ENCODE results near the gene ZNF462.

ZNF462 gene

GRCh38 chr9:107016383-107016782 is 153.4 kb downstream of the ZNF462 start:
- no peak for DNase-seq

GRCh38 chr9:107018861-107019545 is 156.0 kb downstream of the ZNF462 start:
- DNase-seq: no peak

GRCh38 chr9:107020040-107020530 is 157.1 kb downstream of the ZNF462 start:
- no peak for DNase-seq

- DNase-seq: no peak
These were observed 161.2 kb downstream of the ZNF462 start for GRCh38 chr9:107024193-107024592.

- DNase-seq: no peak
These were observed 162.5 kb downstream of the ZNF462 start for GRCh38 chr9:107025260-107026035.

- DNase-seq: no peak
These were observed 166.2 kb downstream of the ZNF462 start for GRCh38 chr9:107029146-107029545.

- no peak for DNase-seq
These were observed 171.0 kb downstream of the ZNF462 start for GRCh38 chr9:107033966-107034365.

- no peak for DNase-seq
These were observed 171.9 kb downstream of the ZNF462 start for GRCh38 chr9:107034831-107035230.

- no peak for DNase-seq
These were observed 173.4 kb downstream of the ZNF462 start for GRCh38 chr9:107036367-107036766.

- no peak for DNase-seq
These were observed 176.6 kb downstream of the ZNF462 start for GRCh38 chr9:107039542-107039941.

- DNase-seq: no peak
These were observed 179.6 kb downstream of the ZNF462 start for GRCh38 chr9:107042606-107043005.

GRCh38 chr9:107043886-107044285 is 180.9 kb downstream of the ZNF462 start:
- no peak for DNase-seq

GRCh38 chr9:107044872-107045271 is 181.9 kb downstream of the ZNF462 start:
- no peak for DNase-seq

- no peak for DNase-seq
These were observed 183.7 kb downstream of the ZNF462 start for GRCh38 chr9:107046692-107047091.

GRCh38 chr9:107049046-107049802 is 186.3 kb downstream of the ZNF462 start:
- DNase-seq: no peak

- no peak for DNase-seq
These were observed 186.8 kb downstream of the ZNF462 start for GRCh38 chr9:107049803-107050184.

- no peak for DNase-seq
These were observed 188.4 kb downstream of the ZNF462 start for GRCh38 chr9:107051392-107051791.

GRCh38 chr9:107054146-107054545 is 191.2 kb downstream of the ZNF462 start:
- DNase-seq: no peak

- DNase-seq: no peak
These were observed 196.3 kb downstream of the ZNF462 start for GRCh38 chr9:107059220-107059619.

GRCh38 chr9:107060062-107060461 is 197.1 kb downstream of the ZNF462 start:
- no peak for DNase-seq
